Activated CD8-positive, alpha-beta T cell treated with anti-CD3 and anti-CD28 coated beads for 36 hours (primary cell): Measurements from ENCODE around the gene CD38. TPM values are rescaled to one million over a fixed set of nuclear protein-coding genes. Genes with fewer than 3 reads are reported as not detected.
A peak's percentile ranks its signal among the peaks of the same experiment; 100 is the strongest.
"Not testable (repeated sequence)": the region's sequence is repeated elsewhere in the genome, so short reads cannot be mapped to it uniquely, and the experiment has no call there.

Source experiments
- ATAC-seq: fragments of 200-7000 bp; cut with Tn5 transposase; one replicate; pipeline ENCODE4 v1.10.0; 2021; ENCODE audit warnings: mild to moderate bottlenecking, moderate library complexity
- CTCF ChIA-PET: fragments of 350-600 bp; sonication (Branson Sonifier 250); formaldehyde crosslinking; loops from one replicate; lab custom pipeline; 2021; ENCODE audit warnings: antibody characterized with exemption; lab: Charles Lee
- POLR2A ChIA-PET: fragments of 350-600 bp; sonication (Branson Sonifier 250); formaldehyde crosslinking; loops from one replicate; lab custom pipeline; 2021; ENCODE audit warnings: antibody characterized with exemption; lab: Charles Lee
- DNase-seq: peaks from one replicate; pipeline ENCODE4 v3.0.0-alpha.2; 2020
- H3K27ac Mint-ChIP-seq: one replicate; pipeline ENCODE4 v1.8.0; 2021; ENCODE audit warnings: mild to moderate bottlenecking, mixed read lengths
- H3K27me3 Mint-ChIP-seq: one replicate; pipeline ENCODE4 v1.8.0; 2021; ENCODE audit warnings: mixed read lengths
- H3K36me3 Mint-ChIP-seq: one replicate; pipeline ENCODE4 v1.8.0; 2021; ENCODE audit warnings: low read depth, mixed read lengths
- H3K4me1 Mint-ChIP-seq: one replicate; pipeline ENCODE4 v1.8.0; 2021; ENCODE audit warnings: low read depth, mixed read lengths
- H3K4me3 Mint-ChIP-seq: one replicate; pipeline ENCODE4 v1.8.0; 2021; ENCODE audit warnings: mild to moderate bottlenecking, moderate library complexity, mixed read lengths
- H3K9me3 Mint-ChIP-seq: one replicate; pipeline ENCODE4 v1.8.0; 2021; ENCODE audit warnings: mixed read lengths
- intact Hi-C: fragments of 100-400 bp; cut with micrococcal nuclease; formaldehyde crosslinking; loops from one replicate; pipeline ENCODE4 v1.10.0; 2022
- total RNA-seq, 2 experiments: library from RNA; stranded (reverse); gene quantifications; one replicate each; pipeline ENCODE4 v1.2.3, GENCODE V29; 2021
- TF ChIP-seq, protein P1 (sequence below): fragments of 200-600 bp; IDR thresholded peaks from one replicate; pipeline ENCODE4 v1.8.0; 2022; ENCODE audit warnings: antibody characterized with exemption, mild to moderate bottlenecking

CD38 gene
- total RNA-seq = 10 to 100 TPM; 24.3 to 25.6 TPM

DNA sequence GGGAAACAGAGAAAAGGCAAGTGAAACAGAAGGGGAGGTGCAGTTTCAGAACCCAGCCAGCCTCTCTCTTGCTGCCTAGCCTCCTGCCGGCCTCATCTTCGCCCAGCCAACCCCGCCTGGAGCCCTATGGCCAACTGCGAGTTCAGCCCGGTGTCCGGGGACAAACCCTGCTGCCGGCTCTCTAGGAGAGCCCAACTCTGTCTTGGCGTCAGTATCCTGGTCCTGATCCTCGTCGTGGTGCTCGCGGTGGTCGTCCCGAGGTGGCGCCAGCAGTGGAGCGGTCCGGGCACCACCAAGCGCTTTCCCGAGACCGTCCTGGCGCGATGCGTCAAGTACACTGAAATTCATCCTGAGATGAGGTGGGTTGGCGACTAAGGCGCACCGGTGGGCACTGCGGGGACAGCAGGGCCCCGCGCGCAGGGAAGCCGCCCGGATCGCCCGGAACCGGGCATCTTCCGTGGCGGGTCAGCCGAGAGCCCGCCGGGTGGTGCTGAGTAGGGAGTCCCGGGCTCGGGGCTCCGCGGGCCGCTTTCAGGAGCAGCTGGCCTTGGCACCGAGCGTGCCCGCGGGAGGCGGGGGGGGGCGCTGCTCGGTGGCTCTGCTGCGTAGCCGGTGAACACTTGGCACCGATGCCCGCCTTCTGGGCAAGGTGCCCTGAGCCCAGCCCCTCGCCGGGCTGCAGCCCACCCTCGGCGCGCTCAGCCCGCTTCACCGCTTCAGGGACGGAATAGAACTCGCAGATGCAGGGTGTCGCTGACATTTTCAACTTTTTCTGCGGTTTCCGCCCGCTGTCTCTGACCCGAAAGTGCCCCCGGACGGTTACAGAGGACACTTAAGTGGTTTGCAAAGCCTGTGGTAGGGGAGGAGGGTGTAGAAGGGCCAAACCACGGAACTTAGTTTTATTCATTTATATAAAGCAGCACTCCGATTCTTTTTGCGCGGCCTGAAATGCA, at the start of gene CD38:
Gene CD38, plus strand, starts transcription at position 40 of the 953 bp plus-strand sequence. Its CDS starts 87 bp downstream, at position 127.
- H3K4me1 Mint-ChIP-seq = peaks cover 67% of the 10 kb centered on the region
- TF ChIP-seq, protein P1, sequence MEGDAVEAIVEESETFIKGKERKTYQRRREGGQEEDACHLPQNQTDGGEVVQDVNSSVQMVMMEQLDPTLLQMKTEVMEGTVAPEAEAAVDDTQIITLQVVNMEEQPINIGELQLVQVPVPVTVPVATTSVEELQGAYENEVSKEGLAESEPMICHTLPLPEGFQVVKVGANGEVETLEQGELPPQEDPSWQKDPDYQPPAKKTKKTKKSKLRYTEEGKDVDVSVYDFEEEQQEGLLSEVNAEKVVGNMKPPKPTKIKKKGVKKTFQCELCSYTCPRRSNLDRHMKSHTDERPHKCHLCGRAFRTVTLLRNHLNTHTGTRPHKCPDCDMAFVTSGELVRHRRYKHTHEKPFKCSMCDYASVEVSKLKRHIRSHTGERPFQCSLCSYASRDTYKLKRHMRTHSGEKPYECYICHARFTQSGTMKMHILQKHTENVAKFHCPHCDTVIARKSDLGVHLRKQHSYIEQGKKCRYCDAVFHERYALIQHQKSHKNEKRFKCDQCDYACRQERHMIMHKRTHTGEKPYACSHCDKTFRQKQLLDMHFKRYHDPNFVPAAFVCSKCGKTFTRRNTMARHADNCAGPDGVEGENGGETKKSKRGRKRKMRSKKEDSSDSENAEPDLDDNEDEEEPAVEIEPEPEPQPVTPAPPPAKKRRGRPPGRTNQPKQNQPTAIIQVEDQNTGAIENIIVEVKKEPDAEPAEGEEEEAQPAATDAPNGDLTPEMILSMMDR = no peak
- ChIA-PET POLR2A (interaction anchor here (0.7 to 4.4 kb wide), 5 partner anchors 9 to 22 kb away, joined by 3 to 19 read pairs (median 6); no protein-coding TSS in a partner anchor), CTCF (interaction anchor here (1.0 to 2.9 kb wide), 4 partner anchors 14 to 22 kb away, joined by 3 to 13 read pairs (median 4); no protein-coding TSS in a partner anchor)
- intact Hi-C loops = loop anchor here (5.0 kb wide), 1 partner anchor 41 kb away; no protein-coding TSS in a partner anchor
- H3K9me3 Mint-ChIP-seq = no peaks in the 10 kb centered on the region
- peaks cover 15% of the 10 kb centered on the region for H3K27me3 Mint-ChIP-seq
- ATAC-seq (peak; percentile 81), DNase-seq (peak; percentile 84)
- H3K27ac Mint-ChIP-seq = peak within 1 kb of the TSS; percentile 88
- H3K36me3 Mint-ChIP-seq = peaks cover 41% of the 10 kb centered on the region
- H3K4me3 Mint-ChIP-seq = peak within 1 kb of the TSS; percentile 85

DNA sequence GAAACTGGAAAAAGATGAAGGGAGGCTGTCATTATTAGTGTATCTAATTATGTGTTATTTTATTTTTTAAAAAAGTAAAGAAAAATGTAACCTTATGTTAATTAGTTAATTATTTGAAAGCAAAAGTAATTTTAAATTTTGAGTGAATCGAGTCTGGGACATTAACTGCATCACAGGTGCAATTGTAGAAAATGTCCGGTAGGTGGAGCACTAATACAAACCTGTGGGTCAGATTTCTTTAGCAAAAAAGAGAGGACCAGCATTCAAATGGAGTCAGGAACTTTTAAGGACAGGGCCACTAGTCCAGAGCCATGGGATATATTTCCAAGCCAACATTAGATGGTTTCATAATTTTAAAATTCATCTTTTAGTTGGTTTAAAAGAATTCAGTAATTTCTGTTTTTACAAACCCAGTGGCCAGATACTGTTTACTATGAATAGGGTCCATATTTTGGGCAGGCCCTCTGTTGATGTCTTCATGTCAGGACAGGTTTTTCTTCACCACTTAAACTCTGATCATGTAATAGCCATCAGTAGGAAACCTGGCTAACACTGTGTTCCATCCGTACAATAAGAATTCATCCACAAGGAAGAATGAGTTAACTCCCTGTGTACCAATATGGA, 48.1 kb upstream of the CD38 start:
- H3K27ac Mint-ChIP-seq = no peak overlapping the region
- peak; percentile 43 for DNase-seq
- POLR2A ChIA-PET = no interaction called here

DNA sequence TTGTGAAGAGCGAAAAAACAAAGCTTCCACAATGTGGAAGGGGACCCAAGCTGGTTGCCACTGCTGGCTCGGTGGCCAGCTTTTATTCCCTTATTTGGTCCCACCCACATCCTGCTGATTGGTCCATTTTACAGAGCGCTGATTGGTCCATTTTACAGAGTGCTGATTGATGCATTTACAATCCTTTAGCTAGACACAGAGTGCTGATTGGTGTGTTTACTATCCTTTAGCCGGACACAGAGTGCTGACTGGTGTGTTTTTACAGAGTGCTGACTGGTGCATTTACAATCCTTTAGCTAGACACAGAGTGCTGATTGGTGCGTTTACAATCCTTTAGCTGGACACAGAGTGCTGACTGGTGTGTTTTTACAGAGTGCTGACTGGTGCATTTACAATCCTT, 45.1 kb upstream of the CD38 start:
- ChIA-PET CTCF (interaction anchor here (0.7 to 4.8 kb wide), 5 partner anchors 53 to 254 kb away, joined by 3 to 21 read pairs (median 13); no protein-coding TSS in a partner anchor), POLR2A (interaction anchor here (1.8 kb wide), 1 partner anchor 22 kb away, joined by 5 read pairs; no protein-coding TSS in a partner anchor)
- H3K9me3 Mint-ChIP-seq, H3K4me3 Mint-ChIP-seq, DNase-seq, H3K27me3 Mint-ChIP-seq, H3K36me3 Mint-ChIP-seq, ATAC-seq, H3K27ac Mint-ChIP-seq: not testable (repeated sequence)
- intact Hi-C loops = loop anchor here (5.0 to 10.0 kb wide), 2 partner anchors 74 to 142 kb away; no protein-coding TSS in a partner anchor
- peaks cover 29% of the 10 kb centered on the region for H3K4me1 Mint-ChIP-seq

More for the DNA sequence above, 48.1 kb upstream of the CD38 start:
- ATAC-seq = peak; percentile 76
- intact Hi-C loops = loop anchor here (2.0 to 10.0 kb wide), 3 partner anchors 77 to 227 kb away; no protein-coding TSS in a partner anchor
- Mint-ChIP-seq H3K4me1 (peaks cover 18% of the 10 kb centered on the region), H3K27me3 (no peaks in the 10 kb centered on the region), H3K4me3 (no peak overlapping the region), H3K9me3 (peaks cover 2% of the 10 kb centered on the region), H3K36me3 (no peaks in the 10 kb centered on the region)
- CTCF ChIA-PET = interaction anchor here (1.1 to 4.8 kb wide), 11 partner anchors 9 to 272 kb away, joined by 3 to 24 read pairs (median 10); no protein-coding TSS in a partner anchor
- TF ChIP-seq, protein P1 = peak; percentile 94

DNA sequence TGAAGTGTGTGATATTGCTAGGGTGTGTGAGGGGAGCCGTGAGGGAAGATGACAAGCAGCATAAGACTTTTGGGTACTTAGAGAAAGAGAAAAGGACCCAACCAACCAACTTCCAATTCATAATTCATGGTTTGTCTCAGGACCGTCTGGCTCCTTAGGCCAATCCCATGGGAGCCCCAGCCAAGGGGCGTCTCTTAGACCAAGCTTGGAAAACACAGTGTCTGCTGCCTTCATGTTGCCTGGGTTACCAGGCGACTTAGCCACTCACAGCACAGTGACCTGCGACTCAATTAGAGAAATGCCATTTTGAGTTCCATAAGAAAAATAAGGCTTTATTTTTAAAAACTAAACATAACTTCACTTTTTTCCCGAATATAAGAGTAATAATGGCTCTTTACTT, 42.6 kb upstream of the CD38 start:
- H3K4me1 Mint-ChIP-seq = peaks cover 40% of the 10 kb centered on the region
- H3K4me3 Mint-ChIP-seq = no peak overlapping the region

More for the DNA sequence above, 42.6 kb upstream of the CD38 start:
- H3K9me3 Mint-ChIP-seq = peaks cover 4% of the 10 kb centered on the region
- CTCF ChIA-PET = interaction anchor here (0.9 to 1.8 kb wide), 3 partner anchors 70 to 220 kb away, joined by 3 to 6 read pairs (median 3); no protein-coding TSS in a partner anchor
- TF ChIP-seq, protein P1 = no peak
- no peaks in the 10 kb centered on the region for H3K27me3 Mint-ChIP-seq
- POLR2A ChIA-PET = no interaction called here
- intact Hi-C loops = loop anchor here (5.0 to 10.0 kb wide), 2 partner anchors 42 to 139 kb away; partner anchors contain the start of gene CD38
- H3K27ac Mint-ChIP-seq = no peak overlapping the region
- DNase-seq = no peak
- H3K36me3 Mint-ChIP-seq = no peaks in the 10 kb centered on the region
- ATAC-seq = no peak
